ENCODE data around the gene MGST1. TPM values are rescaled to one million over a fixed set of nuclear protein-coding genes. Genes with fewer than 3 reads are reported as not detected.

MGST1 gene, protein sequence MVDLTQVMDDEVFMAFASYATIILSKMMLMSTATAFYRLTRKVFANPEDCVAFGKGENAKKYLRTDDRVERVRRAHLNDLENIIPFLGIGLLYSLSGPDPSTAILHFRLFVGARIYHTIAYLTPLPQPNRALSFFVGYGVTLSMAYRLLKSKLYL
- 37.1 and 38.0 TPM in 2 replicates for total RNA-seq

DNA sequence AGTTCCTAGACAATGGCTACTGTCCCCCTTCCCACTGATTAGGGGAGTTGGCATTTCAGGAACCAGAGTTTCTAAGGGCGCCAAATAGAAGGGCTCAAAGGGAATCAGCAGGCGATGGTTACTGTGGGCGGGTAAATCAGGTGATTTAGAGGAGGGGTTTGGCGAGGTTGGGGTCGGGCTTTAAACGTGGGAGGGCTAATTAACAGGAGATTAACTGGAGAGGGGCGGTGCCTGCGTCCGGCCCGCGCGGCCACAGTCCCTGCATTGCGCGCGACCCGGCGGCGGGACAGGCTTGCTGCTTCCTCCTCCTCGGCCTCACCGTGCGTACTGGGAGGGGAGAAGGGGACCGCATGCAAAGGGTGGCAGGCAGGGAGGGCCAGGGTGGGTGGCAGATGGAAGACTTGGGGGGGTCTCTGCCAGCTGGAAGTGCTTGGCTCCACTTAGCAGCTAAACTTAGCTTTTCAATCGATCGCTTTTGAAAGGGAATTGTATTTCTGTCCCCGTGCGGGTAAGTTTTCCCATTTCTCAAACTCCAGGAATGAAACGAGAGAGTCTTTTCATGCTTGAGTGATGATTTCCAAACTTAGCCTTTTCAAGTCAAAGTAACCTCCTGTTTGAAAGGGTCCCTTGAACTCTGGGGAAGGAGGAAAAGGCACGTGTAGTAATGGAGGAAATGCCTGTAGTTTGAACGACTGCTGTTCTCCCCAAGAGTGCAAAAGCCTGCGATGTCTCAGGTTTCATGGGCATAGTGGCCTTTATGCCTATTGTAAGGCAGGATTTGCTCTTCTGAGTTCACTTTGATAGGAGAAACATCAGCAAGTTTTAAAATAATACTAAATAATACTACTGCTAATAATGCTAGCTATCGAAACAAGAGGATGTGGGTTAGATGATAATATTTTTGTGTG is at the start of gene MGST1:
Gene MGST1 (plus strand): TSS at position 255 of the 908 bp plus-strand sequence. CDS start 6,608 bp downstream, outside the sequence.

Other genes with a start within 250 kb of the MGST1 start
- not detected in 2 replicates for gene SLC15A5, start 70.0 kb upstream of the MGST1 start, total RNA-seq

Data from bronchial smooth muscle cell (primary cell).